BE2C (cell line): ENCODE results near the gene CYP4Z1.
"Not testable (repeated sequence)": the region's sequence is repeated elsewhere in the genome, so short reads cannot be mapped to it uniquely, and the experiment has no call there.

Experiments
- DNase-seq: peaks from one replicate; pipeline ENCODE4 v3.0.0-alpha.2; 2020
- H3K27me3 ChIP-seq: fragments of 250-450 bp; sonication (Bioruptor Pico); 2 replicates; pipeline ENCODE4 v1.5.1; 2020; ENCODE audit warnings: mild to moderate bottlenecking
- H3K36me3 ChIP-seq: fragments of 250-450 bp; sonication (Bioruptor Pico); 2 replicates; pipeline ENCODE4 v1.5.1; 2020; ENCODE audit warnings: mild to moderate bottlenecking
- H3K4me1 ChIP-seq: fragments of 250-450 bp; sonication (Bioruptor Pico); 2 replicates; pipeline ENCODE4 v1.5.1; 2020
- H3K4me3 ChIP-seq: 2 replicates; pipeline ENCODE4 v1.5.1; 2011; ENCODE audit warnings: low read depth, low read length
- H3K9me3 ChIP-seq: fragments of 250-450 bp; sonication (Bioruptor Pico); 2 replicates; pipeline ENCODE4 v1.5.1; 2020
- CTCF ChIP-seq: IDR thresholded peaks from 2 replicates; pipeline ENCODE4 v1.5.1; 2012; ENCODE audit warnings: mild to moderate bottlenecking, low read depth, low read length

Gene CYP4Z1

GRCh38 chr1:47147047-47147785 is 80.2 kb downstream of the CYP4Z1 start:
- no peak for DNase-seq
- Histone ChIP-seq H3K9me3 (no peaks in the 10 kb centered on the region), H3K4me3 (no peak overlapping the region), H3K36me3 (no peaks in the 10 kb centered on the region), H3K27me3 (no peaks in the 10 kb centered on the region), H3K4me1 (no peaks in the 10 kb centered on the region)
- no peak for TF ChIP-seq CTCF

GRCh38 chr1:47149162-47149561 is 82.1 kb downstream of the CYP4Z1 start:
- not testable (repeated sequence) for H3K36me3 ChIP-seq, H3K4me3 ChIP-seq, DNase-seq, H3K27me3 ChIP-seq, H3K9me3 ChIP-seq, H3K4me1 ChIP-seq

- not testable (repeated sequence) for H3K4me3 ChIP-seq, DNase-seq, H3K27me3 ChIP-seq, H3K4me1 ChIP-seq, H3K36me3 ChIP-seq, H3K9me3 ChIP-seq
These were observed 89.4 kb downstream of the CYP4Z1 start for GRCh38 chr1:47156457-47156856.

DNA sequence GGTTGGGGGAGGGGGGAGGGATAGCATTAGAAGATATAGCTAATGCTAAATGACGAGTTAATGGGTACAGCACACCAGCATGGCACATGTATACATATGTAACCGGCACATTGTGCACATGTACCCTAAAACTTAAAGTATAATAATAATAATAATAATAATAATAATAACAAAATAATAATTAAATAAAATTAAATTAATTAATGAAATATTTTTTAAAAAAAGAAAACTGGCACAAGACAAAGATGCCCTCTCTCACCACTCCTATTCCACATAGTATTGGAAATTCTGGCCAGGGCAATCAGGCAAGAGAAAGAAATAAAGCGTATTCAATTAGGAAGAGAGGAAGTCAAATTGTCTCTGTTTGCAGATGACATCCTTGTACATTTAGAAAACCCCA is 90.9 kb downstream of the CYP4Z1 start:
- not testable (repeated sequence) for H3K4me3 ChIP-seq, DNase-seq, H3K36me3 ChIP-seq, H3K9me3 ChIP-seq, H3K4me1 ChIP-seq, H3K27me3 ChIP-seq

DNA sequence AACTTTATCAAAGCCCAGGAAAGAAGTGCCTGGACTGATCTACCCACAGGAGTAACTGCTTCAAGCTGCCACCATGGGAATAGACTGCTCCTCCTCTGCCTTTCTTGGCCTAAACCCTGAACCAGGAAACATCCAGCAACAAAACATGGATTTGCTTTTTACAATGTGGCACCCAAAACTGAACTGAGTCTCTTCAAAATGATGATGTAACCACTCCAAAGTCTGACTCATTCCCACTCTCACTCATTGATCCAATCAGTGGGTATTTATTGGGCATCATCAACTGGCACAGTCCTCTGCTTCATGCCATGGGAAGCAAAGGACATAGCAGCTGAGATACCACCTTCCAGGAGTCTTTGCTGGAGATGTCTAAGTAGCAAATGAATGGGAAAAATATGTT is 93.7 kb downstream of the CYP4Z1 start:
- H3K36me3 ChIP-seq = no peaks in the 10 kb centered on the region
- DNase-seq = no peak
- no peaks in the 10 kb centered on the region for H3K9me3 ChIP-seq
- H3K4me3 ChIP-seq = no peak overlapping the region
- H3K27me3 ChIP-seq = no peaks in the 10 kb centered on the region
- no peaks in the 10 kb centered on the region for H3K4me1 ChIP-seq
- no peak for TF ChIP-seq CTCF

GRCh38 chr1:47161298-47162040 is 94.4 kb downstream of the CYP4Z1 start:
- H3K36me3 ChIP-seq = no peaks in the 10 kb centered on the region
- DNase-seq = no peak

DNA sequence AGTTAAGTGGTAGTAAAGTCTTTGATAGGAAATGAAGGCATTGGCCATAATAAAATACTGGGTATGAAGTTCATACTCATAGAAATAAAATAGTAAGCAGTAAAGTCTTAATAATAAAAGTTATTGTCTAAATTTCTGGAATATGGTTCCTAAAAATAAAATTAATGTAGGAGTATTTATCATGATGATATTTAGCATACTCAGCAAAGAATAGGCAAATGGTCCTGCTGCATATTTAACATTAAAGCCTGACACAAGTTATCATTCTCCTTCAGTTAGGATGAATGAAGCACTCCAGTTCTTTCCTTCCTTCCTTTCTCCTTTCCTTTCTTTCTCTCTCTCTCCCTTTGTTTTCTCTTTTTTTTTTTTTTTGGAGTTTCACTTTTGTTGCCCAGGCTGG is 97.5 kb downstream of the CYP4Z1 start:
- no peaks in the 10 kb centered on the region for H3K36me3 ChIP-seq
- no peaks in the 10 kb centered on the region for H3K9me3 ChIP-seq
- no peaks in the 10 kb centered on the region for H3K4me1 ChIP-seq
- H3K4me3 ChIP-seq = no peak overlapping the region
- no peaks in the 10 kb centered on the region for H3K27me3 ChIP-seq
- TF ChIP-seq CTCF = no peak
- no peak for DNase-seq

More at GRCh38 chr1:47161298-47162040, 94.4 kb downstream of the CYP4Z1 start:
- TF ChIP-seq CTCF = no peak
- Histone ChIP-seq H3K4me1 (no peaks in the 10 kb centered on the region), H3K27me3 (no peaks in the 10 kb centered on the region), H3K4me3 (no peak overlapping the region), H3K9me3 (no peaks in the 10 kb centered on the region)
